Measurements from ENCODE around the gene FRMD4A.
"Not testable (repeated sequence)": the region's sequence is repeated elsewhere in the genome, so short reads cannot be mapped to it uniquely, and the experiment has no call there.

The FRMD4A gene

GRCh38 chr10:13939391-13939790 is 391.3 kb downstream of the FRMD4A start:
- Mint-ChIP-seq H3K27ac (no peak overlapping the region), H3K27me3 (peaks cover 2% of the 10 kb centered on the region), H3K9me3 (peaks cover 14% of the 10 kb centered on the region), H3K36me3 (ENCODE audit: low read depth) (no peaks in the 10 kb centered on the region), H3K4me1 (peaks cover 10% of the 10 kb centered on the region), H3K4me3 (no peak overlapping the region)
- no peak for ATAC-seq
- no peak for DNase-seq

DNA sequence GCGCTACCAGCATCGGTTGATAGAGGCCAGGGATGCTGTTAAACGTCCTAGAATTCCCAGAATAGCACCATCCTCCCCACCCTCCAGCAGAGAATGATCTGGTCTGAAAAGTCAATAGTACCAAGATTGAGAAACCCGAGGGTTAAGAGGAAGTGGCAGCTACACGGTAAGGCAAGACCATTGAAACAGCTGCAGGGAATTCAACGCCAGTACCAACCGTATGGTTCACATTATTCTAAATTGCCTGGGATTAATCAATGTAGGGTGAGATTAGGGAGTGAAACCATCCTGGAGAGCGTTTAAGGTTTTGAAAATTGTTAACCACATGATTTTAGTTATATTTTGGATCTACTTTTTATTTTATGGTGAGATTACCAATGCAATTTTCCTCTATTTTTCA is 391.8 kb downstream of the FRMD4A start:
- ATAC-seq (no peak), DNase-seq (no peak)
- Mint-ChIP-seq H3K36me3 (ENCODE audit: low read depth) (no peaks in the 10 kb centered on the region), H3K9me3 (peaks cover 14% of the 10 kb centered on the region), H3K4me1 (peaks cover 10% of the 10 kb centered on the region), H3K27ac (no peak overlapping the region), H3K4me3 (no peak overlapping the region), H3K27me3 (peaks cover 2% of the 10 kb centered on the region)

DNA sequence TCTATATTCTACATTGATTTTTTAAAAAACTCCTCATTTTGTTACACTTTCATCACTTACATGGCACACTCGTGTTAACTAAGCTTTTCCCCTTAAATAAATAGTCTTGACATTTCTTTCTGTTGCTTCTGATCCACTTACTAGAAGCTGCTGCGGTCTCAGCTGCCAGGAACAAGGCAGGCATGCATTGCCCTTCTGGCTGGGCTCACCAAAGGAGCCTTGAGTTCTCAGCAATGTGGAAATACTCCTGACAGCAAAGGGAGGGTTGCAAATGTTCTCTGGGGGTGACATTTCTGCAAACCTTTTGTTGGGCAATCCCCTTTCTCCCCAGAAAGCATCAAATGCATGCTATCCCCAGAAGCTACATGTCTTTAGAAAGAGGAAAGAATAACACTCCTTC is 393.9 kb downstream of the FRMD4A start:
- H3K27me3 Mint-ChIP-seq = no peaks in the 10 kb centered on the region
- ATAC-seq = no peak
- peaks cover 2% of the 10 kb centered on the region for H3K4me1 Mint-ChIP-seq
- DNase-seq = no peak
- no peaks in the 10 kb centered on the region for H3K36me3 Mint-ChIP-seq (ENCODE audit: low read depth)
- no peak overlapping the region for H3K27ac Mint-ChIP-seq
- peaks cover 14% of the 10 kb centered on the region for H3K9me3 Mint-ChIP-seq
- no peak overlapping the region for H3K4me3 Mint-ChIP-seq

- peak; percentile 66 for ATAC-seq
Observed at GRCh38 chr10:13930120-13930519, 400.6 kb downstream of the FRMD4A start.

GRCh38 chr10:13928451-13928850 is 402.3 kb downstream of the FRMD4A start:
- ATAC-seq (no peak), DNase-seq (no peak)
- peaks cover 9% of the 10 kb centered on the region for H3K27me3 Mint-ChIP-seq
- peaks cover 15% of the 10 kb centered on the region for H3K4me1 Mint-ChIP-seq
- no peak overlapping the region for H3K4me3 Mint-ChIP-seq
- H3K36me3 Mint-ChIP-seq (ENCODE audit: low read depth) = no peaks in the 10 kb centered on the region
- no peaks in the 10 kb centered on the region for H3K9me3 Mint-ChIP-seq
- H3K27ac Mint-ChIP-seq = no peak overlapping the region

More at GRCh38 chr10:13930120-13930519, 400.6 kb downstream of the FRMD4A start:
- no peak for DNase-seq
- Mint-ChIP-seq H3K4me3 (no peak overlapping the region), H3K27ac (no peak overlapping the region), H3K4me1 (peaks cover 13% of the 10 kb centered on the region), H3K9me3 (no peaks in the 10 kb centered on the region), H3K27me3 (peaks cover 9% of the 10 kb centered on the region), H3K36me3 (ENCODE audit: low read depth) (no peaks in the 10 kb centered on the region)

- Mint-ChIP-seq H3K9me3 (no peaks in the 10 kb centered on the region), H3K36me3 (ENCODE audit: low read depth) (no peaks in the 10 kb centered on the region), H3K27ac (no peak overlapping the region), H3K4me3 (no peak overlapping the region), H3K4me1 (peaks cover 15% of the 10 kb centered on the region), H3K27me3 (peaks cover 9% of the 10 kb centered on the region)
- ATAC-seq (no peak), DNase-seq (no peak)
Observed at GRCh38 chr10:13925971-13926780, 404.5 kb downstream of the FRMD4A start.

DNA sequence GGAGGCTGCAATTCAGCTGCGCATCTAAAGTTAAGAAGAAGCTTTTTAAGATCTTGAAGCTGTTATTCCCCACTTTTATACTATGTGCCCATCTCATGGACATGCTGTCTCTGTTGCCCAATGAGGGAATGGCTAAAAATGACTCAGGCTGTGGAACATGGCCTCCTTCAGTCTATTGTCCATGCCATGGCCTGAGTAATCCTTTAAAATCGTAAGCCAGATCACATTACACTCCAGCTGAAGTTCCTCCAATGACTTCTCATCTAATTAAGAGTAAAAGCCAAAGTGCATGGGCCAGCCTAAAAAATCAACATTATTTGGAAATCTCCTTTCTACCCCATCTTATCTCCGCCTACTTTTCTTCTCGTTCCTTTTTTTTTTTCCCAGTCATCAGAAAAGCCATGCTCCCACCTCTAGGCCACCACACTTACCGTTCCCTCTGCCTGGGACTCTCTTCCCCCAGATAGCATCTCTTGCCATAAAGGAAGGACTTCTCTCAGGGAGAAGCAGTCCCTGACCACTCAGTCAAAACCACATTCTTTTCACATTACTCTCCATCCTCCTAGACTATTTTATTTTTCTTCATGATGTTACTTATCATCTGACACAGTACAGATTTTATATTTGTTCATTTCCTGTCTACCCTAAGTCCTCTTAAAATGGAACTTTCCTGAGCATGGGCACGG is 406.5 kb downstream of the FRMD4A start:
- no peaks in the 10 kb centered on the region for H3K36me3 Mint-ChIP-seq (ENCODE audit: low read depth)
- no peak for DNase-seq

DNA sequence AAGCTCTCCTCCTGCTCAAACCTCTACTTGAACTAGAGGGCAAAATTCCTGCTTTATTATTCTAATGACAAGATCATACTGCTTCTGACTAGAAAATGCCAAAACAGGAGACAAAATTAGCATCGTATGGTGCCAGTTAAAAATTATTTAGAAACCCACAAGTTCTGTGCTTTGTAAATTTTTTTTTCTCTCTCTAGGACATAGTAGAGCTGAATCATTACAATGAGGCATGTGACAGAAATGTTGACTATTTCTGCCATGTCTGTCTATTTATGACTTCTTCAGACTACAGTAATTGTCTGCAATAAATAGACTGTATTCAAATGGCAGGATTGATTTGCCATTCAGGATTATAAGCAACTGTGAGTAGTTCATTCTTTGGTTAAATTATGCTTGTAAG is 408.1 kb downstream of the FRMD4A start:
- ATAC-seq = no peak

More for the DNA sequence above, 406.5 kb downstream of the FRMD4A start:
- Mint-ChIP-seq H3K27ac (no peak overlapping the region), H3K4me3 (no peak overlapping the region), H3K9me3 (no peaks in the 10 kb centered on the region), H3K4me1 (peaks cover 9% of the 10 kb centered on the region), H3K27me3 (peaks cover 5% of the 10 kb centered on the region)
- ATAC-seq = no peak

GRCh38 chr10:13921941-13922340 is 408.8 kb downstream of the FRMD4A start:
- no peaks in the 10 kb centered on the region for H3K36me3 Mint-ChIP-seq (ENCODE audit: low read depth)
- no peaks in the 10 kb centered on the region for H3K9me3 Mint-ChIP-seq
- ATAC-seq (no peak), DNase-seq (no peak)
- peaks cover 9% of the 10 kb centered on the region for H3K4me1 Mint-ChIP-seq
- H3K27me3 Mint-ChIP-seq = peaks cover 3% of the 10 kb centered on the region
- H3K27ac Mint-ChIP-seq = no peak overlapping the region
- H3K4me3 Mint-ChIP-seq = no peak overlapping the region

More for the DNA sequence above, 408.1 kb downstream of the FRMD4A start:
- Mint-ChIP-seq H3K9me3 (no peaks in the 10 kb centered on the region), H3K4me3 (no peak overlapping the region), H3K4me1 (peaks cover 9% of the 10 kb centered on the region), H3K27ac (no peak overlapping the region), H3K27me3 (peaks cover 5% of the 10 kb centered on the region), H3K36me3 (ENCODE audit: low read depth) (no peaks in the 10 kb centered on the region)
- DNase-seq = no peak

GRCh38 chr10:13921131-13921530 is 409.6 kb downstream of the FRMD4A start:
- H3K36me3 Mint-ChIP-seq (ENCODE audit: low read depth); H3K4me1 Mint-ChIP-seq; DNase-seq; H3K27me3 Mint-ChIP-seq; H3K9me3 Mint-ChIP-seq; H3K27ac Mint-ChIP-seq; ATAC-seq; H3K4me3 Mint-ChIP-seq: not testable (repeated sequence)

- H3K27me3 Mint-ChIP-seq = no peaks in the 10 kb centered on the region
- H3K4me1 Mint-ChIP-seq = peaks cover 3% of the 10 kb centered on the region
- ATAC-seq (no peak), DNase-seq (no peak)
- H3K27ac Mint-ChIP-seq = no peak overlapping the region
- no peaks in the 10 kb centered on the region for H3K36me3 Mint-ChIP-seq (ENCODE audit: low read depth)
- no peaks in the 10 kb centered on the region for H3K9me3 Mint-ChIP-seq
- no peak overlapping the region for H3K4me3 Mint-ChIP-seq
Observed at GRCh38 chr10:13920465-13920864, 410.3 kb downstream of the FRMD4A start.

GRCh38 chr10:13920031-13920430 is 410.7 kb downstream of the FRMD4A start:
- Mint-ChIP-seq H3K27me3 (no peaks in the 10 kb centered on the region), H3K9me3 (no peaks in the 10 kb centered on the region), H3K4me3 (no peak overlapping the region), H3K4me1 (peaks cover 1% of the 10 kb centered on the region), H3K27ac (no peak overlapping the region), H3K36me3 (ENCODE audit: low read depth) (no peaks in the 10 kb centered on the region)
- ATAC-seq (no peak), DNase-seq (no peak)

GRCh38 chr10:13917791-13918190 is 412.9 kb downstream of the FRMD4A start:
- DNase-seq (no peak), ATAC-seq (no peak)
- Mint-ChIP-seq H3K27ac (no peak overlapping the region), H3K4me1 (no peaks in the 10 kb centered on the region), H3K27me3 (no peaks in the 10 kb centered on the region), H3K4me3 (no peak overlapping the region), H3K9me3 (no peaks in the 10 kb centered on the region), H3K36me3 (ENCODE audit: low read depth) (no peaks in the 10 kb centered on the region)

DNA sequence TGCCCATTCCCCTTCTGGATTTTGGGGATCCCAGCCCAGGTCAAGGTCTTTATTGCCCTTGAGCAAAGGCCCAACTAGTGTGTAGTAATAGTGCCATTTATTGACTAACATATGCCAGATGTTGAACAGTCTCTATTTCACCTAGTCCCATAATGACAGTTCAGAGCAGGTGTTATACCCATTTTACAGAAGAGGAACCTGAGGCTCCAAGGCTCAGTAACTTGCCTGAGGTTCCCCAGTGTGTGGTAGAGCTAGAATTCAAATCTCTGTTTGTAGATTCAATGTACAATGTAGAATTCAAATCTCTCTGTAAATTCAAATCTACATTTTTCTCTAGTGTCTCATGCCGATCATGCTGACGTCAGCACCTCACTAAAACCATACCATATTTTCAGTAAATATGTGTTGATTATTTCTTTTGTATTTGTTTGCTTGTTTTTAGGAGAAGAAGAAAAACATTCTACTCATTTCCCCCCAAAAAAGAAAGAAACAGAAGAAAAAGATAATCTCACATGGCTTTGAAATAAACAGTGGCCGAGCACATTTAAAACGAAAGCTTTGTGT is 414.3 kb downstream of the FRMD4A start:
- DNase-seq = no peak
- H3K9me3 Mint-ChIP-seq = no peaks in the 10 kb centered on the region

GRCh38 chr10:13915710-13916109 is 415.0 kb downstream of the FRMD4A start:
- ATAC-seq (no peak), DNase-seq (no peak)
- no peaks in the 10 kb centered on the region for H3K27me3 Mint-ChIP-seq
- no peaks in the 10 kb centered on the region for H3K4me1 Mint-ChIP-seq
- no peak overlapping the region for H3K4me3 Mint-ChIP-seq
- H3K36me3 Mint-ChIP-seq (ENCODE audit: low read depth) = no peaks in the 10 kb centered on the region
- no peak overlapping the region for H3K27ac Mint-ChIP-seq
- no peaks in the 10 kb centered on the region for H3K9me3 Mint-ChIP-seq

More for the DNA sequence above, 414.3 kb downstream of the FRMD4A start:
- H3K4me1 Mint-ChIP-seq = no peaks in the 10 kb centered on the region
- H3K4me3 Mint-ChIP-seq = no peak overlapping the region
- no peak overlapping the region for H3K27ac Mint-ChIP-seq
- H3K36me3 Mint-ChIP-seq (ENCODE audit: low read depth) = no peaks in the 10 kb centered on the region
- ATAC-seq = no peak
- H3K27me3 Mint-ChIP-seq = no peaks in the 10 kb centered on the region
